Subcutaneous abdominal adipose tissue (tissue), 5 donors: ENCODE results near the gene ERN1.

Experiments
- H3K27ac ChIP-seq: one replicate; pipeline ENCODE4 v1.7.0; 2013; ENCODE audit warnings: low read depth, mild to moderate bottlenecking, inconsistent platforms, low read length, moderate library complexity
- H3K27me3 ChIP-seq, 5 donors: one replicate each; pipeline ENCODE4 v1.7.0; 2013; ENCODE audit warnings: low read length in 5 of 5, inconsistent platforms in 1 of 5; ENCODE audit not compliant: control insufficient read depth in 5 of 5, insufficient read depth in 4 of 5
- H3K36me3 ChIP-seq, 5 donors: one replicate each; pipeline ENCODE4 v1.7.0; 2013; ENCODE audit warnings: low read length in 5 of 5; ENCODE audit not compliant: control insufficient read depth in 5 of 5, insufficient read depth in 5 of 5
- H3K4me1 ChIP-seq, 5 donors: one replicate each; pipeline ENCODE4 v1.7.0; 2013; ENCODE audit warnings: low read length in 5 of 5, mild to moderate bottlenecking in 3 of 5, moderate library complexity in 1 of 5; ENCODE audit not compliant: control insufficient read depth in 5 of 5, insufficient read depth in 5 of 5
- H3K4me3 ChIP-seq, 5 donors: one replicate each; pipeline ENCODE4 v1.7.0; 2013; ENCODE audit warnings: low read length in 5 of 5, low read depth in 1 of 5
- H3K9ac ChIP-seq, 5 donors: one replicate each; pipeline ENCODE4 v1.7.0; 2013; ENCODE audit warnings: low read length in 5 of 5, mild to moderate bottlenecking in 4 of 5, moderate library complexity in 3 of 5
- H3K9me3 ChIP-seq, 5 donors: one replicate each; pipeline ENCODE4 v1.7.0; 2013; ENCODE audit warnings: low read length in 5 of 5; ENCODE audit not compliant: control insufficient read depth in 5 of 5
- donor health status: healthy.
- donor health status: healthy.
- donor health status: healthy.
- donor health status: healthy.
- donor health status: healthy.

ERN1 gene

DNA sequence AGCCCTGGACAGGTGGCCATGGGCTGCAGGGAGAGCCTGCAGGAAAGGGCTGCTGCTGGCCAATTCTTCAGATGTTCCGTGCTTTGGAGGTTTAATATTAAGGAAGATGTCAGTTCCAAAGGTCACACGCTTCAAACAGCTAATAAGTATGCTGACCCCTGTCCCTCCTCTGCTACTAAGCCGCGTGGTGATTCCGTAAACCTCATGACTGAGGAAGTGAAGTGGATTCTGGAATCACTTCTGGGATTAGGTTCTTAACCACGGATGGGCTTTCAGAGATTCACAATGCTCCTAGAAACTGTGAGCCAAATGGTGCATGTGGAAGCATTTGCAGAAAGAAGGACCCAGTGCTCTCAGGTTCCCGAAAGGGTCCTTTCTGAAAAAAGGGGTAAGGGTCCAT lies 28.5 kb upstream of the ERN1 start:
- Histone ChIP-seq H3K4me1 (peaks cover 11 to 32% (median 17%) of the 10 kb centered on the region in 5 donors), H3K27ac (no peak overlapping the region)

DNA sequence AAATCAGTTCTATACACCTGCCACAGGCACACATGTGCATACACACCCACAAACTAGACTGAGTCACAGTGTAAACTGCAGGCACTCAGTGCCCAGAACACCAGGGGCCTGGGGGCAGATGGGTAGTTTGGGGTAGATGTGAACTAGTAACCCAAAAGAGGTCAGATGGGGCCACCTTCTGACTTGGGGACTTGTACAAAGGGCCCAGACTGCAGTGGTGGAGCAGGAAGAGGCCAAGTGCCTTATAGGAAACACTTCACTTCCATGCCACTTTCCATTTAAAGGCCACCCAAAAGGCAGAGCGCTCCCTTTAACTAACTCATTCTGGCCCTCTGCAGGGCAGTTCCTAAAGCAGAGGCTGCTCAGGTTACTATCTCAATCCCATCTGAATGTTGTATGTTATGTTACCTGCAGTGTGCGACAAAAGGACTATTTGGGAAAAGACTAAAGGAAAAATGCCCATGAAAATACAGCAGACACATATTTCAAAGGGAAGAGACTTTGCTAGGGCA lies 27.8 kb upstream of the ERN1 start:
- no peaks in the 10 kb centered on the region for H3K27me3 ChIP-seq
- H3K27ac ChIP-seq: no peak overlapping the region
- H3K9ac ChIP-seq: no peak overlapping the region
- H3K4me1 ChIP-seq: peaks cover 11 to 33% (median 17%) of the 10 kb centered on the region in 5 donors
- peaks cover 0 to 10% (median 1%) of the 10 kb centered on the region in 5 donors for H3K36me3 ChIP-seq
- no peak overlapping the region for H3K4me3 ChIP-seq
- no peaks in the 10 kb centered on the region for H3K9me3 ChIP-seq

More for the DNA sequence above, 28.5 kb upstream of the ERN1 start:
- H3K9me3 ChIP-seq: no peaks in the 10 kb centered on the region
- peaks cover 0 to 4% (median 0%) of the 10 kb centered on the region in 5 donors for H3K36me3 ChIP-seq
- H3K27me3 ChIP-seq: no peaks in the 10 kb centered on the region
- no peak overlapping the region for H3K4me3 ChIP-seq
- no peak overlapping the region for H3K9ac ChIP-seq

DNA sequence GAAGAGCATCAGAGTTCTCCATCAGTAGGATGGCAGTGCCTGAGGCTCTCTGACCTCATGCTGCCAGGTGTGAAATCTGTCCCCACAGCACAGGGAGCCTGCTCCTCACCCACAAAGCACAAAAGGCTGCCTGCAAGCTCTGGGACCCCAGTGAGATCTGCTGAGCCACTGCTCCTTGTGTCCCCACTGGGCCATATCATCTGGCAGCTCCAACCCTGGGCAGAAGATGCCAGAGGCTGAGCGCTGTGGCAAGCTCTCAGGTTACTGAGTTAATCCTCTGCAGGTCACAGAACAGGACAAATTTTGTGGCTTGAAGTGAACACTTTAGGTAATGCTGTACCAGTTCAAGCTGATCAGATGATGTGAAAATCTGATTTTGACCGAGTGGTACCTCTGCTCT lies 26.7 kb upstream of the ERN1 start:
- H3K27me3 ChIP-seq: no peaks in the 10 kb centered on the region
- H3K36me3 ChIP-seq: peaks cover 3 to 16% (median 7%) of the 10 kb centered on the region in 5 donors
- peak overlapping the region in 3 of 5 donors; percentile 27 to 40 (median 40) for H3K9ac ChIP-seq
- peaks cover 11 to 39% (median 17%) of the 10 kb centered on the region in 5 donors for H3K4me1 ChIP-seq
- H3K27ac ChIP-seq: no peak overlapping the region
- H3K4me3 ChIP-seq: no peak overlapping the region
- H3K9me3 ChIP-seq: no peaks in the 10 kb centered on the region

DNA sequence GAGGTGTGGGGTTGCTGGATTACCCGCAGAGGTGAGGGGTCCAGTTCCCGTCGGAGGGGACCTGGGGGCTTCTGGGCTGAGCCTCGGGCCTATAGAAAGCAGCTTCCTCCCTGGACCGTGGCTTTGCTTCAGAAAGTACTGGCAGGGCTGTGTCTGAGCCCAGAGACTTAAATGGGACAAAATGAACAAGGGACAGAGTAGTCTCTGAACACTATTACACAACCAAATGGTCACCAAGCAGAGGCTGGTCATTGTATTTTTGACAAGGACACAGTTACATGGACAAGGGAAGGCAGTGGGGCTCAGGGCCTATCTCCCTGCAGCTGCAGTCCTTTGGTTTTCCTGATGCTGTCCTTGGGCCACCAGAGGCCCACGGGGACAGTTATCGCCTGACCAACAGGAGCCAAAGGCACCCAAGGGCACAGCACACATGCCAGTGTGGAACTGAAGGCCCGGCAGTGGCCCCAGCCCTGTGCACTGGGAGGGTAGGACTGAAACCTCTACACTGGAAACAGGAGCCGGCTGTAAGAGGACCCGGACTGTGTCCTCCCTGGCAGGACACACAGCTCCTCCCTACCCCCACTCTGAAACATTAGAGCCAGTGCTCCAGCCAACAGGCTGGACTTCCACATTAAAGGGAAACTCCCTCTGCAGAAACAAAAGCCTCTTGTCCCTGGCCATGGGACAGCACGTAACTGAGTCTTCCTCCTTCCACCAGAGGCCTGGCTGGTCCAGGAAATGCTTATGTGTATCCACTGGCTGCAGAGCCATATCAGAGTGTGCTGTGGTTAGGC lies 26.0 kb upstream of the ERN1 start:
- Histone ChIP-seq H3K36me3 (peaks cover 3 to 16% (median 7%) of the 10 kb centered on the region in 5 donors), H3K4me3 (peak overlapping the region in 3 of 5 donors; percentile 18 to 28 (median 25)), H3K4me1 (peaks cover 11 to 39% (median 17%) of the 10 kb centered on the region in 5 donors), H3K9ac (peak overlapping the region in 4 of 5 donors; percentile 27 to 62 (median 40)), H3K27ac (peak overlapping the region; percentile 31), H3K9me3 (no peaks in the 10 kb centered on the region), H3K27me3 (no peaks in the 10 kb centered on the region)

DNA sequence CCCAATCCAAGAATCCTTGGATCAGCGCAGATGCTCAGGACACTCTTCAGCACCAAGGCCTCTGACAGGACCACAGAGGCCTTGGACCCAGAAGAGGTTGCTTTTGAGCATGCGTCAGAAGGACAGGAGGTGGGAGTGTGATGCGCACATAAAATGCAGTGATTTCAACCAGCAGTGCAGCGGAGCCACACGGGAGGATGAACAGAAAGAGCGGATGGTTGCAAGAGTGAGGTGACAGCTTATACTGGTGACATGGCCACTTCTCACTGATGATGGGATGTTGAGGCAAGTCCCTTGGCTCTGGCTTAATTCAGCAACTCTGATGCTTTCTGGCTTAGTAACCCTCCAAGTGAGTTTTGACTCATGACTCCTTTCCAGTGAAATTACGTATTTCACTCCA lies 25.2 kb upstream of the ERN1 start:
- Histone ChIP-seq H3K27ac (peak overlapping the region; percentile 31), H3K27me3 (no peaks in the 10 kb centered on the region), H3K9ac (peak overlapping the region in 1 of 5 donors; percentile 13), H3K36me3 (peaks cover 3 to 13% (median 10%) of the 10 kb centered on the region in 5 donors), H3K4me3 (no peak overlapping the region), H3K4me1 (peaks cover 11 to 39% (median 18%) of the 10 kb centered on the region in 5 donors), H3K9me3 (no peaks in the 10 kb centered on the region)

DNA sequence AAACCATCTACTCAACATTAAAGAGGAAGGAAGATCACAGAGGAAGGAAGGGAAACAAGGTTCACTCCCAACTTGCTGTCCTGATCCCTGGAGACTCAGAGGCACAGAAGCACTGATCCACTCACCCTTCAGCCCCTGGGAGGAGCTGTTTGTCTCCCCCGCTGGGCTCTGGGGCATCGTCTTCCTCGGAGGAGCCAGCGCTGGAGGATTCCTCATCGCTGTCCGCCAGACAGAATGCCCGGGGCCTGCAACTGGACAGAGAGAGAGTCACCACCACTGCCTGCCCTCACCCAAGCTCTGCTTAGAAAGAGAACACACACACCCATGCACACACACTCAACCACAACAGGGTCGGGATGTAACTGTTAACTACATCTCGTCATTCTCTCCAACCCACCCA lies 24.8 kb upstream of the ERN1 start:
- H3K36me3 ChIP-seq: peaks cover 3 to 14% (median 11%) of the 10 kb centered on the region in 5 donors
- H3K4me3 ChIP-seq: no peak overlapping the region
- peaks cover 11 to 39% (median 20%) of the 10 kb centered on the region in 5 donors for H3K4me1 ChIP-seq
- H3K27me3 ChIP-seq: no peaks in the 10 kb centered on the region
- no peaks in the 10 kb centered on the region for H3K9me3 ChIP-seq
- peak overlapping the region in 1 of 5 donors; percentile 13 for H3K9ac ChIP-seq
- no peak overlapping the region for H3K27ac ChIP-seq

DNA sequence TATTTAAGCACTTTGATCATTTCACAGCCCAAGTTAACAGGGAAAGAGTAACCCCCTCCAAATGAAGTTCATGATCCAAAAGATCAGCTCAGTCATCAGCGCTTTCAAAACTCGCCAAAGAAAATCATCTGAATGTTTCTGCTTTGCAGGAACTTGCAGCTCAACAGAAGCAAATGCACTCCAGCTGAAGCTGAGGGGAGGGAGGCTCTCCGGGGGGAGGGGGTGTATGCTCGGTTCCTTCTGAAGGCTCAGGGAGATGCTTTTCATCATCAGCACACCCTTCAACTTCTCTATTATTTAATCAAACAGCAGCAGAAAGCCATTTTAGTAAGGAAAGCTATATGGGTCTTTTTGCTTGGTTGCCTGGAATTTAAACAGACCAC lies 24.4 kb upstream of the ERN1 start:
- no peak overlapping the region for H3K9ac ChIP-seq
- no peaks in the 10 kb centered on the region for H3K27me3 ChIP-seq
- peaks cover 3 to 14% (median 11%) of the 10 kb centered on the region in 5 donors for H3K36me3 ChIP-seq
- peaks cover 11 to 39% (median 20%) of the 10 kb centered on the region in 5 donors for H3K4me1 ChIP-seq
- no peak overlapping the region for H3K27ac ChIP-seq
- H3K9me3 ChIP-seq: no peaks in the 10 kb centered on the region
- H3K4me3 ChIP-seq: no peak overlapping the region

DNA sequence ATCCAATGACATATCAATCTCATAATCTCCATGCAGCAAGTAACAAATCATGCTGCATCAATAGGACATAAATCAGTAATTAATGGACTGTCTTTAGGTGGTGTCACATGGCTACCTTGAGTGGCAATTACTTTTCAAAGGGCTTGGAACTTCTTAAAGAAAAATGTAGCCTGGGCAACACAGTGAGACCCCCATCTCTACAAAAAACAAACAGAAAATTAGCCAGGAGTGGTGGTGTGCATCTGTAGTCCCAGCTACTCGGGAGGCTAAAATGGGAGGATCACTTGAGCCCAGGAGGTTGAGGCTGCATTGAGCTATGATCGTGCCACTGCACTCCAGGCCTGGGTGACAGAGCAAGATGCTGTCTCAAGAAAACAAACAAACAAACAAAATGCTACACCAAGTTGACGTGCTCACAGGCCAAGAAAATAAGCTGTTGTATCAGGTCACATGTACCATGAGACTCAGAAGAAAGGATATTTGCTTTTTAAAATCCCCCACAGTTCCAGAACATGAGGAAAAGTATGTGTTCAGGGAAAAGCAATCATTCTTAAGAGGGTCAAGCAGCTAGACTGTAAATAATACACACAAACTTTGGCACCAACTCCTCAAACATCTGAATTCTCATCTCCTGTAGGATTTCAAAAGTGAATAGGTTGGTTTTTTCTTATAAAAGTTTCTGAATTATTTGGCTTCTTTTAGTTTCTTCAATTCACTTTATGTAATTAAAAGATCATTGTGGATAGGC lies 23.8 kb upstream of the ERN1 start:
- no peaks in the 10 kb centered on the region for H3K27me3 ChIP-seq
- H3K9ac ChIP-seq: no peak overlapping the region
- H3K4me1 ChIP-seq: peaks cover 11 to 39% (median 20%) of the 10 kb centered on the region in 5 donors
- no peak overlapping the region for H3K4me3 ChIP-seq
- H3K9me3 ChIP-seq: no peaks in the 10 kb centered on the region
- H3K36me3 ChIP-seq: peaks cover 3 to 14% (median 11%) of the 10 kb centered on the region in 5 donors
- H3K27ac ChIP-seq: no peak overlapping the region

DNA sequence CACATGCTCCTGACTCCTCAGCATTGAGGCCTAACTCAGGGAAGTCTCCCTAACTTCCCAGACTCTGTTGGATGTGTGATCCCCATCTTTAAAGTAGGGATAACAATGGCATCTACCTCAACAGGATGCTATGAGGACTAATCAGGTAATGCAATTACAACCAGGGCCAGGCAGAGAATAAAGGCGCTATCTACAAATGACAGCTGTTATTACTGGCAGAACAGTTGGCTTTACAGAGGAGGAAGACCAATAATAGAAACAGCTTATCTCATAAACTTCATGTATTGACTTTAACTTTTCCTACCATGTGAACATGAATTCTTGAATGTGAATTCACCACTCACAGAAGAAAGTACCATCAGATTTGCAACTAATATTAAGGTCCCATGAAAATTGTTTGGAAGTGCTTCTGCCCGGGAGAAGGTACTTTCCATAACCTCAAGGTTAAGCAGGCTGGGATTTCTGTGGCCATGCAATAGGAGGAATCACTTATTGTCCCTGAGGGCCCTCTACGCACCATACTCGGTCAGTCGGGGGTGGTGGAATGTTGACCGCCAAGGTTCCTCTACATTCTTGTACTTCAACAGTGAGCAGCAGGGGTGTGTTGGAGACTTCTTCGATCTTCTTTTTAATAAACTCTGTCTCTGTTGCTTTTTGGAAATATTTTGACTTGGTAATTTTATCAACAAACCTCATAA lies 22.6 kb upstream of the ERN1 start:
- no peaks in the 10 kb centered on the region for H3K9me3 ChIP-seq
- H3K4me3 ChIP-seq: no peak overlapping the region
- peaks cover 3 to 20% (median 11%) of the 10 kb centered on the region in 5 donors for H3K36me3 ChIP-seq
- no peaks in the 10 kb centered on the region for H3K27me3 ChIP-seq
- H3K9ac ChIP-seq: no peak overlapping the region
- H3K4me1 ChIP-seq: peaks cover 11 to 51% (median 21%) of the 10 kb centered on the region in 5 donors
- H3K27ac ChIP-seq: no peak overlapping the region
